NOMO-1 treated with dmso at 0.1 percent for 144 hours (cell line): ENCODE data around the gene C2orf72.

Experiments
- DNase-seq: peaks from one replicate; lab custom pipeline; 2025; ENCODE audit not compliant: unreplicated experiment; lab: John Stamatoyannopoulos, UW

C2orf72 gene

DNA sequence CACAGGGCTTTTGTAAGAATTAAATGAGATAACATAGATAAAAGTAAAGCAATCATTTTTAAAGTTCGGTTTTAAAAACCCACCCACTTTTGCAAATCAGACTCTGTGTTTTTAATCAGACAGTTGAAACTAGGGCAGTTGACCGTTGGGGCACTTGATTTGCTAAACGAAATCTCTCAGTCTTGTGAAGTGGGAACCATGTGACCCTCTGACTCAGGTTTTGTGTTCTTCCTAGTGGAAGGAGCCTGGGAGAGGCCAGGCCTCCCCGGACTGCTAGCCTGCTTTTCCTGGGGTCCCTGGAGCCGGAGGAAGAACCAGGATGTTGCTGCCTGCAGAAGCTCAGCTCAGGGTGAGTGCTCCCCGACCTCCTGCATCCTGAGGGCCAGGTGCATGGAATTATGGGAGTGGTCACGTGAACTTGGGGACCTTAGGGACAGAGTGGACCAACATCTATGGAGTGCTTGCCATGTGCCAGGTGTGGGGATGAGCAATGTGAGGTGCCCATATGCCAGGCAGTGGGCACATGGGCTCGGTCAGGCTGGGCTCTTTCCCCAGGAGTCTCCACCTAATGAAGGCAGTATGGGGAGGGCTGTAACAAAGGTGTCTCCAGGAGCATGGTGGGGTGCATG lies 3.9 kb downstream of the C2orf72 start:
- no peak for DNase-seq

- DNase-seq: no peak
Measured at GRCh38 chr2:231043796-231044195, 6.5 kb downstream of the C2orf72 start.

- DNase-seq: no peak
Measured at GRCh38 chr2:231046916-231047273, 9.6 kb downstream of the C2orf72 start.

DNA sequence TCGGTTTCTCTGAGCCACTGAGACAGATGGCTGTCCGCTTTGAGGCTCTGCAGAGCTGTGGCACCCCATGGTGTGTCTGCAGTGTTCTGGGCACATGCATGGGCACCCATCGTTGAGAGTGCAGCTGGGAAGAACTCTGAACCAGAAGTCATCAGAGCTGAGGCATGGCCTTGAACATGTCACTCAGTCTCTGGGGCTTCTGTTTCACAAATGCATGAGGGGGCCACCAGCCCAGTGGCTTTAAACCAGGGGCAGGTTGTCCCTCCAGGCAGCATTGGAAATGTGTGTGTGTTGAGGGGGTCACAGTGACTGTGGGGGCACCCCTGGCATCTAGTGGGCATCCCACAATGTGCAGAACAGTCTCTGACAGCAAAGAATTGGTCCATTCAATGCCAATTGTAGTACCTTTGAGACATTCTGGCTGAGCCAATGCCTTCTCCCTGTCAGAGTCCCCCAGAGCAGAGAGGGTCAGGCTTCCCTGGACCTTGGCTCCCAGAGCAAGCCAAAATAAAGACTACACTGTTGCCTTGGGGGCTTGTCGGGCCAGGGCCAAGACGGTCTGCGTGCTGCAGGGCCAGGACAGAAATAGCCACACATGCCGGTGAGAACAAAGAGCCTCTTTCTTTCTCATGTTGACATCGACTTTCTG lies 10.1 kb downstream of the C2orf72 start:
- DNase-seq: no peak

- no peak for DNase-seq
Measured at GRCh38 chr2:231047923-231048915, 10.9 kb downstream of the C2orf72 start.

GRCh38 chr2:231049286-231050017 lies 12.1 kb downstream of the C2orf72 start:
- no peak for DNase-seq

DNA sequence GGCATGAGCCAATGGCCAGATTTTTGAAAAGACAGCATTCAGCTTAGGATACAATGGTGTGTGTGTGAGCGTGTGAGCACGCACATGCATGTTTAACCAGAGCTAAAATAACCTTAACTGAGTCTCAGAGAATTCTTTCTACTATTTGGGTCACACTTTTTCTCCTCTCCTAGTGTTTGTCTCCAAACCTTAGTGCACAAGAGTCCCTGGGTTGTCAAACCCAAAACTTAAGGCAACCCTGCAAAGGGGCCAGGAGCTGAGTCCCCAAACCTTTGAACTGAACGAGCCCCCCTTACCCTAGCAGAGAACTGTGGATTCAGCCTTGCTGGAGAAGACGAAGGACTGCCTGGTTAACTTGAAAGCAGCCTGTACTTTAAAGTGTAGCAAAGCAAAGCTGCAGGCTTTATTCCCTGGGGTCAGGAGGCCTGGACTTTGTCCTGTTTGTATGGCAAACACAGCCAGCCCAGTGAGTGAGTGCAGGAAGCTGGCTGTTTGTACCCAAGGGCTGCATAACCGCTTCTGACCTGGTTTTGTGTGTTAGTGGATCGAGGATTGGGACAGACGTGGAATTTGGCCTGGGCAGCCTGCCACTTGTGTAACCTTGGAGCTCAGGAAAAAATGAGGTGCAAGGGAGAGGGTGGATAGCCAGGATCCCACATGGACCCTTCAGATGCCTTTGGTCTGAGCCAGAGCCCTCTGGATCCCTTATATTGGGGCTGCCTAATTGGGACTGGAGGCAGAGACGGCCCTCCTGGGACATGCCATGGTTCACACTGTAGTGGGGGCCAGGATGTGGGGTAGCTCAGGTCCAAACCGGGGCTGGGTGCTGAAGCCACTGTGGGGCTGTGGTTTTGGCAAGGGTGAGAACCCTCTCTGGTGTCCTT lies 12.9 kb downstream of the C2orf72 start:
- DNase-seq: no peak

- DNase-seq: no peak
Measured at GRCh38 chr2:231051116-231051515, 13.8 kb downstream of the C2orf72 start.

- DNase-seq: peak; percentile 67
Measured at GRCh38 chr2:231052494-231053451, 15.4 kb downstream of the C2orf72 start.

- no peak for DNase-seq
Measured at GRCh38 chr2:231053846-231054245, 16.5 kb downstream of the C2orf72 start.

DNA sequence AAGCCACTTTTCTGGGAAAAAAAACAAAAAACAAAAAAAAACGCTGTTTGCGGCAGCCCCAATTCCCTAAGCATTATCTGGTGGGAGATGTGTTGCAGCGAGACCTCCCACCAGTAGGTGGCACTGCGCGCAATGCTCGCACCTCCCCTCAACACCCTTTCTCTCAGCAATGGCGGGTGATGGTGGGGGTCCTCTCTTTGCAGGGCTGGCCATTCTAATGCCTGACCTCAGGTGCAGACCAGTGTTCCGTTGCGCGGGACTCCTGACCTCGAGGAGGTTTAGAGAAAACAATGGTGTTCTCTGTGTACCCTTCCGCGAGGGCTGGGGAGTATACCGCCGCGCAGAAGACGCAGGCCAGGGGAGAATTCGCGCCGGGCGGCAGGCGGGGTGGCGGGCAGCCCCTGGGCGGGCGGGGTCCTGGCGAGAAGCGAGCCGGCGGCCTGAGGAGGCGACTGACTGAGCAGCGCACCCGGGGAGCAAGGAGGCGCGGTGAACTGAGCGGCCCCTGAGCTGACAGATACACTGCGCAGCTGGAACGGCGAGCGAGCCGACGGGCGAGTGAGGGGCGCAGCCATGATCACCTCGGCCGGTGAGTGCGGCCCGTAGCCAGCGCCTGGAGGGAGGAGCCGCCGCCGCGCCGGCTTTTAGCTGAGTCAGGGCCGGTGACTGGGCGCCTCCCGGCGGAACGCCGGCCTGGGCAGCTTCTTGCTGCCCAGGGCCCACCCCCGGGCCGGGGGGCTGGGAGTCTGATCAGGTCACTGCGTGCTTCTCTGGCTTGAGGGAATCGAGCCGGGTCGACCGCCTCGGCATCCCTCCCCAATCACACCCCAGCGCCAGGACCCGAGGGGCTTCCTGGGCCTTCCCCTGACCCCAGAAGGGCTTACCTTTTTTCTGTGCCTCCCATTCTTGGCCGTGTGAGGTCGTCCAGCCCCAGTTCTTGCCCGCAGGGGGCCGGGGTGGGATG lies 19.4 kb downstream of the C2orf72 start, which contains the start of gene PSMD1:
Gene PSMD1 (plus strand): TSS at position 415 of the 964 bp plus-strand sequence. CDS start 159 bp downstream, at position 574.
- peak; percentile 91 for DNase-seq

- no peak for DNase-seq
Measured at GRCh38 chr2:231057590-231057989, 20.3 kb downstream of the C2orf72 start.

- DNase-seq: no peak
Measured at GRCh38 chr2:231058761-231059550, 21.6 kb downstream of the C2orf72 start.

- no peak for DNase-seq
Measured at GRCh38 chr2:231059756-231060155, 22.4 kb downstream of the C2orf72 start.

- DNase-seq: no peak
Measured at GRCh38 chr2:231062776-231063175, 25.5 kb downstream of the C2orf72 start.

DNA sequence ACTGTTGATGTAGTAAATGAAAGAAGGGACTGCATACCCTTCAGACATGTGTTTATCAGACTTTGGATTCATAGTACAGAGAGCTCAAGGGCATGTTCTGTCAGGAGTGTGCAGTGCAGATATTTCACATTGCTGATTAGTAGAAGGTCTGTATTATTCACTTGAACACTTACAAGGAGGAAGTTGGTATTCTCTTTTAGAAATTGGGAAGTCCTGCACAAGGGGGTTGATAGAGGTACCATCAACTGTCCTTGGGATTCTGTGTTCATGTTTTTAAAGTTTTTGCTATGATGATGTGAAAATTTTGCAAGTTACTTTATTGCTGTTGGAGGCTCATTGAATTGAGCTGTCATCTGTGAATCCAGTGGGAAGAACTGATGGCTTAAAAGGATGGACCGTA lies 26.0 kb downstream of the C2orf72 start:
- peak; percentile 17 for DNase-seq

DNA sequence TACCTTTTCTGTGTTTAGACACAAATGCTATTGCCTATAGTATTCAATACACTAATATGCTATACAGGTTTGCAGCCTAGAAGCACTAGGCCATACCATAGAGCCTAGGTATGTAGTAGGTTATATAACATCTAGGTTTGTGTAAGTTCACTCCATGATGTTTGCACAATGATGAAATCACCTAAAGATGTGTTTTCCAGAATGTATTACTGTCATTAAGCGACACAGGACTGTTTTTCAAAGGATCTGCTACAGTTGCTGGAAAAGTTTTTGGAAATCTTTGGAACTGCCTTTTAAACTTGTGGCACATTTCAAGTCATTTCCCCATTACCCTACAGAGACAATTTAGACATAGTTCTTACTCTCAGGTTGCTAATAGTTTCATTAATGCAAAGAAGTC lies 28.6 kb downstream of the C2orf72 start:
- DNase-seq: no peak
